Naive B cell (primary cell): ENCODE measurements around the gene CCDC134. TPM values are rescaled to one million over a fixed set of nuclear protein-coding genes. Genes with fewer than 3 reads are reported as not detected.

Source experiments
- ATAC-seq, 2 donors: fragments of 150-1000 bp; cut with Tn5 transposase; 2 replicates each; pipeline ENCODE4 v1.10.0; 2021; ENCODE audit warnings: low read depth in 2 of 2, mild to moderate bottlenecking in 2 of 2, moderate library complexity in 2 of 2
- DNase-seq: peaks from one replicate; pipeline ENCODE4 v3.0.0; 2022
- H3K27ac Mint-ChIP-seq, 6 donors: one replicate each; pipeline ENCODE4 v1.8.0; 2020 to 2022; ENCODE audit warnings: mild to moderate bottlenecking in 6 of 6, mixed read lengths in 6 of 6, moderate library complexity in 5 of 6, inconsistent platforms in 2 of 6
- H3K27me3 Mint-ChIP-seq, 3 donors: one replicate each; pipeline ENCODE4 v1.8.0; 2021 to 2022; ENCODE audit warnings: mixed read lengths in 3 of 3, mild to moderate bottlenecking in 1 of 3
- H3K36me3 Mint-ChIP-seq, 2 donors: one replicate each; pipeline ENCODE4 v1.8.0; 2020 to 2022; ENCODE audit warnings: mixed read lengths in 2 of 2, inconsistent platforms in 1 of 2, mild to moderate bottlenecking in 1 of 2
- H3K4me1 Mint-ChIP-seq, 3 donors: one replicate each; pipeline ENCODE4 v1.8.0; 2020 to 2022; ENCODE audit warnings: mixed read lengths in 3 of 3, inconsistent platforms in 1 of 3, mild to moderate bottlenecking in 1 of 3, moderate library complexity in 1 of 3
- H3K4me3 Mint-ChIP-seq, 8 donors: one replicate each; pipeline ENCODE4 v1.8.0; 2020 to 2022; ENCODE audit warnings: mild to moderate bottlenecking in 8 of 8, mixed read lengths in 8 of 8, moderate library complexity in 8 of 8, inconsistent platforms in 2 of 8
- H3K9me3 Mint-ChIP-seq, 7 donors: one replicate each; pipeline ENCODE4 v1.8.0; 2020 to 2022; ENCODE audit warnings: mixed read lengths in 7 of 7, mild to moderate bottlenecking in 5 of 7, inconsistent platforms in 2 of 7, moderate library complexity in 1 of 7
- polyA plus RNA-seq, 6 donors: library from polyadenylated mRNA; unstranded; fragments of 300-500 nt; fragmentation: Illumina TruSeq; gene quantifications; one replicate each; pipeline ENCODE4 v1.2.3, GENCODE V29; 2021; ENCODE audit warnings: low read depth in 6 of 6

CCDC134 gene
- polyA plus RNA-seq, 6 donors from 2014 or later: 2.1 to 7.6 (median 3.6) TPM

DNA sequence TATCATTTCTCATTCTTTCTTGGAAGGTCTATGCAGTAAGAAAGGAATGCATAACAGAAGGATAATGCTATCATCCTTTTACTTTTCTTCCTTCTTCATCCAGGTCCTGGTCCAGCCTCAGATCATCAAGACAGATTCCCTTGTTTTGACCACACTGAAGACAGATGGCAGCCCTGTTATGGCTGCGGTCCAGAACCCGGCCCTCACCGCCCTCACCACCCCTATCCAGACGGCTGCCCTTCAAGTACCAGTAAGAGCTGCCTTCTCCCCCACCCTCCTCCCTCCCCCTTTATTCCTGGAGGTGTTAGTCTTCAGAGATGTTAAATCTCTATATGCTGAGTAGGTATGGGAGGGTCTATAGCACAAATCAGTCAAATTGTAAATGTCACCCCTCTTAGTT, 70.3 kb downstream of the CCDC134 start:
- H3K4me1 Mint-ChIP-seq: peaks cover 11 to 36% (median 22%) of the 10 kb centered on the region in 3 donors
- no peaks in the 10 kb centered on the region for H3K9me3 Mint-ChIP-seq
- DNase-seq (no peak), ATAC-seq (no peak)
- H3K4me3 Mint-ChIP-seq: no peak overlapping the region
- peak overlapping the region in 2 of 6 donors; percentile 47 to 70 for H3K27ac Mint-ChIP-seq
- H3K36me3 Mint-ChIP-seq: peaks cover 10 to 13% of the 10 kb centered on the region in 2 donors
- H3K27me3 Mint-ChIP-seq: no peaks in the 10 kb centered on the region

DNA sequence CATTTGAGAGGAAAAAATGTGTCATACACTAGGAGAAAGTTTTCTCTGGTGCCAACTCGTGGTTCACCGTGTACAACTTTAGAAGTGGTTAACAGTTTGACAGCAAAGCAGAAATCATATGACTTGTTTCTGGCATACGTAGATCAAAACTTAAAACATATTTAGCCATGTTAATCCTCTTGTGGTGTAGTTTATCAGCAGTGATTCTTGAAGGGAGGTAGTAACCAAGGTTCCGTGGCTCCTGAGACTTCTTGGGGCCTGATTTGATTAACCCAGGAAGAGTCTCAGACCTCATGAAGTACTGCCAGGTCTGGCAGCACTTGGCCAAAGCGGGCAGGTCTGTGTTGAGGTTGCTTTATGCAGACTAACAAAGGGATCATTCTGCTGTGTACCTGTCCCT, 72.9 kb downstream of the CCDC134 start:
- ATAC-seq: no peak
- Mint-ChIP-seq H3K36me3 (peaks cover 24 to 28% of the 10 kb centered on the region in 2 donors), H3K9me3 (no peaks in the 10 kb centered on the region), H3K4me3 (no peak overlapping the region), H3K4me1 (peaks cover 12 to 26% (median 18%) of the 10 kb centered on the region in 3 donors), H3K27me3 (no peaks in the 10 kb centered on the region), H3K27ac (peak overlapping the region in 4 of 6 donors; percentile 14 to 43 (median 26))
- DNase-seq: no peak

- ATAC-seq (no peak), DNase-seq (no peak)
- H3K4me3 Mint-ChIP-seq: no peak overlapping the region
- peak overlapping the region in 2 of 6 donors; percentile 41 to 59 for H3K27ac Mint-ChIP-seq
- H3K27me3 Mint-ChIP-seq: no peaks in the 10 kb centered on the region
- peaks cover 16 to 26% (median 19%) of the 10 kb centered on the region in 3 donors for H3K4me1 Mint-ChIP-seq
- H3K9me3 Mint-ChIP-seq: no peaks in the 10 kb centered on the region
- H3K36me3 Mint-ChIP-seq: peaks cover 31 to 33% of the 10 kb centered on the region in 2 donors
These were observed 73.6 kb downstream of the CCDC134 start for GRCh38 chr22:41874090-41874489.

DNA sequence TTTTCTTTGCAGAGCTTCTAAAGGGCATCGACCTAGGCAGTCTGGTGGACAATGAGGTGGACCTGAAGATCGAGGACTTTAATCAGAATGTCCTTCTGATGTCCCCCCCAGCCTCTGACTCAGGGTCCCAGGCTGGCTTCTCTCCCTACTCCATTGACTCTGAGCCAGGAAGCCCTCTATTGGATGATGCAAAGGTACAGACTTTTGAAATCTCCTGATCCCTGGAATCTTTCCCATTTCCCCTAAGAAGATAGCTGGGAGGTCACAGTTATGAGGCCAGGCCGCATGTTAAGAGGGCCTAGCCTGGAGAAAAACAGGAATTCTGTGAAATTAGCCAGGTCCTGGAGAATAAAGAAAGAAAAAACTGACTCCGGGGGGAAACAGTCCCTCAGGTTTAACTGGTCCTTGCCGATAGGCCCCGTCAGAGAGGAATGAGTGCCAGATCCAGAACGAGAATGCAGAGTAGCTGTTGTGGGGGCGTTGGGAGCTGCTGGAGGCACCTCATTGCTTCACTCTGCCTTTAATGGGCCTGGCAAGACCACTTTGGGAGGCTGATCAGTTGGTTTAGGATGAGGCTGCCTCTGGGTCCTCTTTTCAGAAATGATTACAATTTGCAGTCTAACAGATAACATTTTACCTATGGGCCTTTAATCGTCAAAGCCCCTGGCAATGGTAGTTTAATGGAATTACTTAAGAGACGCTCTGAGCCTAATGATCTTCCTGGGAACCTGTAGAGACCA, 75.2 kb downstream of the CCDC134 start:
- Mint-ChIP-seq H3K9me3 (no peaks in the 10 kb centered on the region), H3K36me3 (peaks cover 34 to 36% of the 10 kb centered on the region in 2 donors), H3K27me3 (no peaks in the 10 kb centered on the region), H3K4me1 (peaks cover 18 to 25% (median 19%) of the 10 kb centered on the region in 3 donors), H3K4me3 (peak overlapping the region in 1 of 8 donors; percentile 44), H3K27ac (peak overlapping the region in 2 of 6 donors; percentile 43 to 47)
- DNase-seq (no peak), ATAC-seq (no peak)

Other genes starting within 250 kb of the CCDC134 start
- gene CSDC2, start 239.7 kb upstream of the CCDC134 start, polyA plus RNA-seq: not detected
- gene PMM1, start 210.8 kb upstream of the CCDC134 start, polyA plus RNA-seq: 10 to 100 TPM; 15.5 to 22.2 (median 17.4) TPM
- 10 to 100 TPM in 2 of 6 donors, 1 to 10 TPM in 4; 5.1 to 11.1 (median 9.1) TPM for gene DESI1, start 179.6 kb upstream of the CCDC134 start, polyA plus RNA-seq
- gene XRCC6, start 179.4 kb upstream of the CCDC134 start, polyA plus RNA-seq: 100 to 1,000 TPM; 407 to 580 (median 420) TPM
- 100 to 1,000 TPM; 264 to 311 (median 271) TPM for gene SNU13, start 111.8 kb upstream of the CCDC134 start, polyA plus RNA-seq
- gene MEI1, start 101.2 kb upstream of the CCDC134 start, polyA plus RNA-seq: 100 to 1,000 TPM in 1 of 6 donors, 10 to 100 TPM in 5; 75.0 to 160 (median 83.4) TPM
- gene SREBF2, start 32.4 kb downstream of the CCDC134 start, polyA plus RNA-seq: 10 to 100 TPM; 30.1 to 52.8 (median 40.7) TPM
- gene SHISA8, start 114.4 kb downstream of the CCDC134 start, polyA plus RNA-seq: 1 to 10 TPM in 1 of 6 donors, under 1 TPM in 5; 0.28 to 1.7 (median 0.67) TPM
- gene TNFRSF13C, start 126.1 kb downstream of the CCDC134 start, polyA plus RNA-seq: 100 to 1,000 TPM in 1 of 6 donors, 10 to 100 TPM in 5; 65.3 to 104 (median 84.2) TPM
- gene CENPM, start 146.5 kb downstream of the CCDC134 start, polyA plus RNA-seq: 10 to 100 TPM; 41.2 to 70.9 (median 53.0) TPM
- not detected for gene SEPTIN3, start 168.8 kb downstream of the CCDC134 start, polyA plus RNA-seq
- gene WBP2NL, start 198.1 kb downstream of the CCDC134 start, polyA plus RNA-seq: 1 to 10 TPM in 4 of 6 donors, under 1 TPM in 2; 0.63 to 3.0 (median 1.2) TPM